ENCODE measurements around the gene ZNF408.
"Not testable (repeated sequence)": the region's sequence is repeated elsewhere in the genome, so short reads cannot be mapped to it uniquely, and the experiment has no call there.

The ZNF408 gene

GRCh38 chr11:46664612-46665011, 36.2 kb upstream of the ZNF408 start:
- no peaks in the 10 kb centered on the region for H3K9me3 ChIP-seq (ENCODE audit: low read depth, low read length)
- no peak overlapping the region for H3K27ac ChIP-seq
- no peak for DNase-seq (ENCODE audit: low read depth, low spot score)
- no peak for TF ChIP-seq FOXP2 (optimal IDR thresholded peaks at IDR 0.05; ENCODE audit: control extremely low read depth, extremely low read length, insufficient read depth)
- TF ChIP-seq EZH2 (IDR thresholded peaks at IDR 0.05), result no peak
- no peak for TF ChIP-seq POLR2AphosphoS5 (IDR thresholded peaks at IDR 0.05; ENCODE audit: borderline replicate concordance, low read depth, low read length)
- H3K36me3 ChIP-seq (ENCODE audit: insufficient read depth, low read length), result peaks cover 52% of the 10 kb centered on the region
- no peak overlapping the region for H3K9ac ChIP-seq (ENCODE audit: insufficient read length)
- H3K4me3 ChIP-seq, result no peak overlapping the region

DNA sequence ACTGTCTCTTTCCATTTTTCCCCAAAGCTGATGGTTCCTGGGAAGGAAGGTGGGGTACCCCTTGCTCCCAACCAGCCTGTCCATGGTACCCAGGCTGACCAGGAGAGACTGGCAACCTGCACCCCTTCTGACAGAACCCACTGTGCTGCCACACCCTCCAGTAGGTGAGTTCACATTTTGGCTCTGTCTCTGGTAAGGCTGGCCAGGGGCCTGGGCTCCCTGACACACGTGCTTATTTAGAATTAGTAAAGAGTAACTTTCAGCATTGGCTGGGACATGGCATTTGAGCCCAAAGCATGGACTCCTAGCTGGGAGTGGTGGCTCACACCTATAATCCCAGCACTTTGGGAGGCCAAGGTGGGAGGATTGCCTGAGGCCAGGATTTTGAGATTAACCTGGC, 35.5 kb upstream of the ZNF408 start:
- no peak for DNase-seq (ENCODE audit: low read depth, low spot score)
- Histone ChIP-seq H3K9me3 (ENCODE audit: low read depth, low read length) (no peaks in the 10 kb centered on the region), H3K36me3 (ENCODE audit: insufficient read depth, low read length) (peaks cover 53% of the 10 kb centered on the region), H3K4me3 (no peak overlapping the region), H3K27ac (no peak overlapping the region), H3K9ac (ENCODE audit: insufficient read length) (no peak overlapping the region)
- TF ChIP-seq FOXP2 (optimal IDR thresholded peaks at IDR 0.05; ENCODE audit: control extremely low read depth, extremely low read length, insufficient read depth), result no peak
- no peak for TF ChIP-seq POLR2AphosphoS5 (IDR thresholded peaks at IDR 0.05; ENCODE audit: borderline replicate concordance, low read depth, low read length)
- TF ChIP-seq EZH2 (IDR thresholded peaks at IDR 0.05), result no peak

DNA sequence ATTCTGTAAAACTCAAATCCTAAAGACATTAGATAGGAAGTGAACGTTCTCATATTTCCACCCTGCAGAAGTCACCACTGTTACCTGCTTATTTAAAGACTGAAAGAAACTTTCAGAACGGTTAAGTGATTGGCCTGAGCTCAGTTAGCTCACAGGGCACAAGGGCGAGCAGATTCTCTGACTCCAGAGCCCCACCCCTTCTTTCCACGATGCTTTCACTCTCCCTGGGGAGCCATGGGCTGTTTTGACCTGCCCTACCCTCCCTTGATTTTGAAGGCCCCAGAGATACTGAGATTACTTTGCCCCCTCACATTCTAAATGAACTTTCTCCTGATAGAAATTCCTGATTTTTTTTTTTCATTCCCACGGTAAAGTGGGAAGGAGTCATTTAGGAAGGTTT, 34.3 kb upstream of the ZNF408 start:
- Histone ChIP-seq H3K36me3 (ENCODE audit: insufficient read depth, low read length) (peaks cover 58% of the 10 kb centered on the region), H3K9ac (ENCODE audit: insufficient read length) (no peak overlapping the region), H3K9me3 (ENCODE audit: low read depth, low read length) (no peaks in the 10 kb centered on the region), H3K27ac (peak overlapping the region; percentile 26; the same call in 1 of the 2 replicates), H3K4me3 (no peak overlapping the region)
- no peak for DNase-seq (ENCODE audit: low read depth, low spot score)
- TF ChIP-seq POLR2AphosphoS5 (IDR thresholded peaks at IDR 0.05; ENCODE audit: borderline replicate concordance, low read depth, low read length), result no peak
- TF ChIP-seq EZH2 (IDR thresholded peaks at IDR 0.05), result no peak
- no peak for TF ChIP-seq FOXP2 (optimal IDR thresholded peaks at IDR 0.05; ENCODE audit: control extremely low read depth, extremely low read length, insufficient read depth)

- Histone ChIP-seq H3K4me3 (no peak overlapping the region), H3K36me3 (ENCODE audit: insufficient read depth, low read length) (peaks cover 57% of the 10 kb centered on the region), H3K9ac (ENCODE audit: insufficient read length) (no peak overlapping the region), H3K9me3 (ENCODE audit: low read depth, low read length) (no peaks in the 10 kb centered on the region), H3K27ac (no peak overlapping the region)
- no peak for DNase-seq (ENCODE audit: low read depth, low spot score)
- TF ChIP-seq POLR2AphosphoS5 (IDR thresholded peaks at IDR 0.05; ENCODE audit: borderline replicate concordance, low read depth, low read length), result no peak
- no peak for TF ChIP-seq FOXP2 (optimal IDR thresholded peaks at IDR 0.05; ENCODE audit: control extremely low read depth, extremely low read length, insufficient read depth)
- no peak for TF ChIP-seq EZH2 (IDR thresholded peaks at IDR 0.05)
These were observed 33.8 kb upstream of the ZNF408 start for GRCh38 chr11:46667043-46667481.

DNA sequence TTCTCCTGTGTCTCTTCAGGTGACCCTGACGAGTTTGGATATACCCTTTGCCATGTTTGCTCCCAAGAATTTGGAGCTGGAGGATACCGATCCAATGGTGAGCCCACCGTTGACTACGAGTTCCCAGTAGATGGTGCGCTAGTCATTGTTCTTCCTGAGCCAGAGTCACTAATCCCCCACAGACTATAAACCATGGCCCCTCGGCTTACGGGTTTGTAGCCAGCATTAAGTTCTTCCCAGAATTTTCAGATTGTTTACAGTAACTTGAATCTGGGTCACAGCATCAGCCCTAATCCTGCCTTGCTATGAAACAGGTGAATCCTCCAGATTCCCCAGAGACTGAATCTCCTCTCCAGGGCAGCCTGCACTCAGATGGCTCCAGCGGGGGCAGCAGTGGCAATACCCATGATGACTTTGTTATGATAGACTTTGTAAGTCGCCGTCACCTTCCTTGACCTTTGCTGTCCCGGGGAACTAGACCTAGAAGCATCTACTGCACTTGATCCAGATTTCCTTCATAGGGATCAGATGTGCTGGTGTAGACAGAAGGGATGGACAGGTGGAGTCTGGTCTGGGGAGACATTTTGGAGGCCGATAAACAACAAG, 32.2 kb upstream of the ZNF408 start:
- no peak overlapping the region for H3K4me3 ChIP-seq
- no peak overlapping the region for H3K9ac ChIP-seq (ENCODE audit: insufficient read length)
- no peaks in the 10 kb centered on the region for H3K9me3 ChIP-seq (ENCODE audit: low read depth, low read length)
- peaks cover 63% of the 10 kb centered on the region for H3K36me3 ChIP-seq (ENCODE audit: insufficient read depth, low read length)
- no peak overlapping the region for H3K27ac ChIP-seq
- TF ChIP-seq EZH2 (IDR thresholded peaks at IDR 0.05) (no peak), FOXP2 (optimal IDR thresholded peaks at IDR 0.05; ENCODE audit: control extremely low read depth, extremely low read length, insufficient read depth) (no peak), POLR2AphosphoS5 (IDR thresholded peaks at IDR 0.05; ENCODE audit: borderline replicate concordance, low read depth, low read length) (no peak)
- DNase-seq (ENCODE audit: low read depth, low spot score), result no peak

DNA sequence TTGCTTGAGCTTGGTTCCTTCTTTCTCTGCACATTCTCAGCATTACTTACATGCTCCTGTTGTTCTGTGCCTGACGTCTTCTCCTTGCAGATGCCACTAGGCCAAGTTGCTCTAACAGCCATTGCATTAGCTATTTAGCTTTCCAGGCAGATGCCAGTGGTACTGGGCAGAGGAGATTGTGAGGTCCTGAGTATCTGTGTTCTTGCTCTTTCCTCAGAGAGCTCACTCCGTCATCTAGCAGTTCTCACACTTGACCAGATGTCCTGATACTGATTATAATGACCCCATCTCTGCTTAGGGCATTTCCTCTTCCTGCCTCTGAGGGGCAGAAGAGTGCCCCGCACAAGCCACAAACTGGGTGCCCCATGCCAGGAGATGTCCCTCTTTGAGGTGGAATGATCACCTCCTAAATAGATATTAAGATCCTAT, 31.1 kb upstream of the ZNF408 start:
- Histone ChIP-seq H3K4me3 (no peak overlapping the region), H3K36me3 (ENCODE audit: insufficient read depth, low read length) (peaks cover 63% of the 10 kb centered on the region), H3K27ac (no peak overlapping the region), H3K9me3 (ENCODE audit: low read depth, low read length) (no peaks in the 10 kb centered on the region), H3K9ac (ENCODE audit: insufficient read length) (no peak overlapping the region)
- no peak for DNase-seq (ENCODE audit: low read depth, low spot score)
- TF ChIP-seq EZH2 (IDR thresholded peaks at IDR 0.05) (no peak), POLR2AphosphoS5 (IDR thresholded peaks at IDR 0.05; ENCODE audit: borderline replicate concordance, low read depth, low read length) (no peak), FOXP2 (optimal IDR thresholded peaks at IDR 0.05; ENCODE audit: control extremely low read depth, extremely low read length, insufficient read depth) (no peak)

GRCh38 chr11:46670521-46670920, 30.3 kb upstream of the ZNF408 start:
- not testable (repeated sequence) for H3K4me3 ChIP-seq; DNase-seq (ENCODE audit: low read depth, low spot score); H3K9me3 ChIP-seq (ENCODE audit: low read depth, low read length); H3K9ac ChIP-seq (ENCODE audit: insufficient read length)
- Histone ChIP-seq H3K36me3 (ENCODE audit: insufficient read depth, low read length) (peaks cover 55% of the 10 kb centered on the region), H3K27ac (peak overlapping the region; percentile 87)

- H3K9me3 ChIP-seq (ENCODE audit: low read depth, low read length), result no peaks in the 10 kb centered on the region
- H3K27ac ChIP-seq, result peak overlapping the region; percentile 87
- no peak for DNase-seq (ENCODE audit: low read depth, low spot score)
- H3K4me3 ChIP-seq, result no peak overlapping the region
- H3K36me3 ChIP-seq (ENCODE audit: insufficient read depth, low read length), result peaks cover 47% of the 10 kb centered on the region
- no peak overlapping the region for H3K9ac ChIP-seq (ENCODE audit: insufficient read length)
- TF ChIP-seq POLR2AphosphoS5 (IDR thresholded peaks at IDR 0.05; ENCODE audit: borderline replicate concordance, low read depth, low read length), result no peak
- TF ChIP-seq FOXP2 (optimal IDR thresholded peaks at IDR 0.05; ENCODE audit: control extremely low read depth, extremely low read length, insufficient read depth), result no peak
- no peak for TF ChIP-seq EZH2 (IDR thresholded peaks at IDR 0.05)
These were observed 28.9 kb upstream of the ZNF408 start for GRCh38 chr11:46671958-46672315.

DNA sequence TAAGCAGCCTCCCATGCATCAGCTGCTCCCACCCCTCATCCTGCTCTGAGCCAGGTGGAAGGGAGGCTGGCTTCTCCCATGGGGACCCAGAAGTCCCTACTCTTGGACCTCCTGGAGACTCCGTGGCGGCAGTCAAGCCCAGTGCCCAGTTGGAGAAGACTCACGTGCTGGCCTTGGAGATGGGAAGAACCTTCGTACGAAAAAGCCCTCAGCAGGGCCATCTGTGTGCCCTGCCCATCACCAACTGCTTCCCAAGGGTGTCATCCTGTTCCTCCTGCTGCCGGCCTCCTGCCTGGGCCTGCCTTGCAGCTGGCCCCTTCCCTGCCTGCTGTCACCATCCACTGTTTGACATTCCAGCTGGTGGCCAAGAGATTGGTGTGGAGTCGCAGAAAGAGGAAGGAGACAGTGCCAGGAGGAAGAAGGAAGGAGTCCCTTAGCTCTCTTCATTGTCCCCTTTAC, 28.4 kb upstream of the ZNF408 start:
- peaks cover 46% of the 10 kb centered on the region for H3K36me3 ChIP-seq (ENCODE audit: insufficient read depth, low read length)
- no peaks in the 10 kb centered on the region for H3K9me3 ChIP-seq (ENCODE audit: low read depth, low read length)
- TF ChIP-seq POLR2AphosphoS5 (IDR thresholded peaks at IDR 0.05; ENCODE audit: borderline replicate concordance, low read depth, low read length) (no peak), EZH2 (IDR thresholded peaks at IDR 0.05) (no peak), FOXP2 (optimal IDR thresholded peaks at IDR 0.05; ENCODE audit: control extremely low read depth, extremely low read length, insufficient read depth) (no peak)
- no peak overlapping the region for H3K27ac ChIP-seq
- H3K9ac ChIP-seq (ENCODE audit: insufficient read length), result no peak overlapping the region
- H3K4me3 ChIP-seq, result no peak overlapping the region
- no peak for DNase-seq (ENCODE audit: low read depth, low spot score)

Measured in SK-N-MC (cell line).